EL (cell line): ENCODE measurements around the gene RNF141.

Experiments used
- DNase-seq: peaks from one replicate; pipeline ENCODE4 v3.0.0-alpha.2; 2016

The RNF141 gene

GRCh38 chr11:10480026-10480425 is 61.0 kb downstream of the RNF141 start:
- DNase-seq = no peak

GRCh38 chr11:10478574-10479550 is 62.1 kb downstream of the RNF141 start:
- no peak for DNase-seq

GRCh38 chr11:10478066-10478465 is 62.9 kb downstream of the RNF141 start:
- no peak for DNase-seq

- no peak for DNase-seq
These were observed 63.3 kb downstream of the RNF141 start for GRCh38 chr11:10477690-10478046.

- DNase-seq = no peak
These were observed 63.9 kb downstream of the RNF141 start for GRCh38 chr11:10476927-10477689.

GRCh38 chr11:10476342-10476741 is 64.6 kb downstream of the RNF141 start:
- no peak for DNase-seq

- no peak for DNase-seq
These were observed 66.4 kb downstream of the RNF141 start for GRCh38 chr11:10474551-10474950.

- no peak for DNase-seq
These were observed 67.6 kb downstream of the RNF141 start for GRCh38 chr11:10473371-10473770.

GRCh38 chr11:10462746-10463300 is 78.2 kb downstream of the RNF141 start:
- no peak for DNase-seq
